Femur (tissue), 1 donor: ENCODE results near the gene CSTPP1.
"Not testable (repeated sequence)": the region's sequence is repeated elsewhere in the genome, so short reads cannot be mapped to it uniquely, and the experiment has no call there.

Source experiments
- DNase-seq: peaks from one replicate; pipeline ENCODE4 v3.0.0-alpha.2; 2017

CSTPP1 gene

DNA sequence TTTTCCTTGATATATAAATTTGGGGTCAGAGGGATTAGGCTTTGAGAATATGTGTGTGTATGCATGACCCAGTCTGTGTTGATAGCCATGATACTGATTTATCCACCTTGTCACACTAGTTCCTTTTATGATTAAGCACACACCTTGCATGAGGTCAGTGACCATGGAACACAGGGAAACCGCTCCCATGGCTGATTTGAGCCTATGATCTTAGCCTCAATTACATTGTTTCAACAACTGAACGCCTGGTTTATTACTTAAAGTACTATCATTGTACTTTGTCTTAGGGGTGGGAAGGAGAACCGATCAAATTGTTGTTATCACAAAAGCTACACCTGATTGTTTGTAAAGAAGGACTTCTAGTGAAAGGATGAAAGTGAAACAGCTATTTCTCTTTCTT lies 169.4 kb downstream of the CSTPP1 start:
- no peak for DNase-seq

DNA sequence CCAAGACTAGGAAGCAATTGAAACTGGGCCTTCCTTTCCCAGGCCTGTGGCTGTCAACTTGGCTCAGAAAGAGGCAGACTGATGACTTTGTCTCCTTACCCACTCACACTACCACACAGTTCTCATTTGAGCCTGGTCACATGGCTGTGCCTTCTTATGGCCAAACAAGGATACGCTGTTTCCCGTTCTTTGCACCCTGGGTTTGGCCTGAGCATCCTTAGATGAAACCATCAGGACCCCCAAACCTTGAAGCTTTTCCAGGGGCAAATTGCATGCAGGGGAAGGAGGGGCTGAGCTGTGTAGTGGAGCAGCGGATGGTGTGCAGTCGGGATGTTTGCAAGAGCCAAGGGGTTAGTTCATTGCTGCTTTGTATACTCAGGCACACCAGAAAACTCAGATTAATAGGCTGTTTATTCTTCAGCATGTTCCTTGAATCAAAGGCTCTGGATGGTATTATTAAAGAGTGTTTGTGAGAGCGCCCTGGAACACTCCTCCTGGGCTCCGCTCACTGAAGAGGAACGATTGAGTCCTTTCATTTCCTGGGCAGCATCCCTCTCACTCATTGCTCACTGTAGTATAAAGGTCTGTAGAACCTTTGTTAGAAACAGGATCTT lies 170.3 kb downstream of the CSTPP1 start:
- no peak for DNase-seq

DNA sequence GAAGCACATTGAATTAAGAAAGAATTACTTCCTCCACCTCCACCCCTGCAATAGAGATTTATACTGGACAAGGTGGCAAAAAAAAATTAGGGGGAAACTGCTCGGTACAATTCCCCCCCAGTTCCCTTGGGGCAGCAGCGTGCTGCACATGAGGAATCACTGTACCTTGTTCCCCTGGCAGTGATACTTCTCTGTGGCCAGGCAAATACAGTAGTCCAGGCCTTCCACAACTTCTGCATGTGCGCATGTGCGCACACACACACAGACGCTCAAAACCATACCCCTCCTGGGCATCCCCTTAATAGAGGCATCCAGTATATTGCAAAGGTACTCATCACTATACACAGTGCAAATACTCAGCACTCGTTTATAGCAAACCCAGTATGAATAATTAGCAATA lies 171.2 kb downstream of the CSTPP1 start:
- no peak for DNase-seq

DNA sequence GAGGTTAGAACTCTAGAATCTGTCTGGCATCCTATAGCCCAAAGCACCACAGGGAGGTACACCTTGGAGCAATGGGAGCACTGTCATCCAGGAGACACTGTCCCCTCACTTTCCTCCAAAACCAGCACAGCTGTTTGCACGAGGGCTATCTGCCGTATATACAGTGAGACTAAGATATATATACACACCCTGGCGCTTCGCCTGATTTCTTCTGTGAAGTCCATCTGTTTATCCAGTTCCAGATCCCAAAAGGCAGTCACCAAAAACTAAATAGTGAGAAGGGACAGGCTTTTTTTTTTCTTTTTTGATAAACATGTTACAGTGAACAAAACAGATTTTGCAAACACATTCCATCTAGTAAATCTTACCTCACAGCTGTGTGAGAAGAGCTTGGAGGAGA lies 171.7 kb downstream of the CSTPP1 start:
- peak; percentile 27 for DNase-seq

DNA sequence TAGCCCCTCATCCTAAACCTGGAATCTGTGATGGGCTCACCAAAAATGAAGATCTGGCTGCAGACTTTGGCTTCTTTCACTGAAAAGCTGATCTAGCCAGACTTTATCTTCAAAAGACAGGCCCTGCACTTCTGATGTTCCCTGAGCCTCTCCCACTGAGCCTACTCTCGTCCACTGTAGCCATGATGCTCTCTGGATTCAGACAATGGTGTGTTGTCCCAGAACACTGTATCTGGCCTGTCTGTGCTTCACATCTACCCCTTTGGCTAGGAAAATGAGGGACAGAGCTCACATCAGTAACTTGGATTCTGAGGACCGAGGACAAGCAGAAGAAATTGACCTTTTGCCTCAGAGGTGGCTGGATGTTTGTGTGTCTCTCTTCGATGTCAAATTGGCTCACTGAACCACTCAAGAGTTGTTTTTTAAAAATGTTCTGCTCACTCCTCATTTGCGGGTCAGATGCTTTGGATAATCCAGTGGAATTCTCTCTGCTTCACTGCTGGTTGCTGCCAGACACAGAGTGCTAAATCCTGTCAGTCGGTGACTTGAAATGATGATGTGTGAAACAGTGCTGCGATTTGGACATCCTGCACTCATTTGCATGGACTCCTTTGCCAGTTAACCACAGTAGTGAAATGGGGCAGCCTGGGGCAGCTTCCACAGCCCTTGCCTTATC lies 172.6 kb downstream of the CSTPP1 start:
- peak; percentile 35 for DNase-seq

DNA sequence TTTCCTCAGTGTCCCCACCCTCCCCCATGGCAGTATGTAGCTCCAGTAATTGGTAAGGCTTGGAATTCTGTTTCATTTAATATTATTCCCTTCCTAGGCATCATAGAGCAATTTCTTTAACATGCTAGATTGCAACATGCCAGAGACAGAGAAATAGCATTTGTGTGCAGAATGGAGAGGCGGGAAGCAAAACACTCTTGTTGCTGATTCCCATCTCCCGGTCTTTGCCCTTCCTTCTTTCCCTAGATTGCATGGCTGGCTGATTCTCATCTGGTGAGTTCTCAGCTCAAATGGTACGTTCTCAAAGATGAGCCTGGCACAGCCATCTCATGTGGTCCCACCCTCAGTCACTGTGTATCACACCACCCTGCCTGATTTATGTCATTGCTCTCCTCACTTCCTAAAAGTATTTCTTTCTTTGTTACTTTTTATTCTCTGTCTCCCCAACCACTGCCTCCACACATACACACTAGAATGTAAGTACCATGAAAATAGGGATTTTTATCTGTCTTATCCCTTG lies 173.2 kb downstream of the CSTPP1 start:
- no peak for DNase-seq

DNA sequence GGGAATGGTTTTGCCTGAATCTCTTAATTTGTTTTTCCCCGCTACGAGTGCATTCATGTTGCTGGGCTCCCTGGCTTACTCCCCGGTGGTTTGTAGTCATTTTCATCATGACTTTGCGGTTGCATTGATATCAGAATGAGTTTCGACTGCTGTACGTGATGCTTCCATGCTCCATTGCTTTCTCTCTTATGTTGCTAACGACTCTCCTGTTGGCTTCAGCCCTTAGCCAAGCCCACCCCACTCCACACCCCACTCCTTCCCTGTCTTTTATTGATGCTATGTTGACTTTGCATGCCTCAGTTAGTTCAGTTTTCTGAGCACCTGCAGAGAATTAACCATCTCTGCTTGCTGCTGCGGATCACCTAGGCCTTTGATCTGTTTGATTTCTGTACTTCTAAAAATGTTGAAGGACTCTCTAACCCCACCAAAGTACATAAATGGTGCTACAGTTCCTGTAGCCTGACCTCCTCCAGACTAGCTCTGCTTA lies 174.8 kb downstream of the CSTPP1 start:
- no peak for DNase-seq

DNA sequence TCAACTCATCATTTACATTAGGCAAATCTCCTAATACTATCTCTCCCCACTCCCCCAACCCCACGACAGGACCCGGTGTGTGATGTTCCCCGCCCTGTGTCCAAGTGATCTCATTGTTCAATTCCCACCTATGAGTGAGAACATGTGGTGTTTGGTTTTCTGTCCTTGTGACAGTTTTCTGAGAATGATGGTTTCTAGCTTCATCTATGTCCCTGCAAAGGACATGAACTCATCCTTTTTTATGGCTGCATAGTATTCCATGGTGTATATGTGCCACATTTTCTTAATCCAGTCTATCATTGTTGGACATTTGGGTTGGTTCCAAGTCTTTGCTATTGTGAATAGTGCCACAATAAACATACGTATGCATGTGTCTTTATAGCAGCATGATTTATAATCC lies 176.4 kb downstream of the CSTPP1 start:
- not testable (repeated sequence) for DNase-seq

DNA sequence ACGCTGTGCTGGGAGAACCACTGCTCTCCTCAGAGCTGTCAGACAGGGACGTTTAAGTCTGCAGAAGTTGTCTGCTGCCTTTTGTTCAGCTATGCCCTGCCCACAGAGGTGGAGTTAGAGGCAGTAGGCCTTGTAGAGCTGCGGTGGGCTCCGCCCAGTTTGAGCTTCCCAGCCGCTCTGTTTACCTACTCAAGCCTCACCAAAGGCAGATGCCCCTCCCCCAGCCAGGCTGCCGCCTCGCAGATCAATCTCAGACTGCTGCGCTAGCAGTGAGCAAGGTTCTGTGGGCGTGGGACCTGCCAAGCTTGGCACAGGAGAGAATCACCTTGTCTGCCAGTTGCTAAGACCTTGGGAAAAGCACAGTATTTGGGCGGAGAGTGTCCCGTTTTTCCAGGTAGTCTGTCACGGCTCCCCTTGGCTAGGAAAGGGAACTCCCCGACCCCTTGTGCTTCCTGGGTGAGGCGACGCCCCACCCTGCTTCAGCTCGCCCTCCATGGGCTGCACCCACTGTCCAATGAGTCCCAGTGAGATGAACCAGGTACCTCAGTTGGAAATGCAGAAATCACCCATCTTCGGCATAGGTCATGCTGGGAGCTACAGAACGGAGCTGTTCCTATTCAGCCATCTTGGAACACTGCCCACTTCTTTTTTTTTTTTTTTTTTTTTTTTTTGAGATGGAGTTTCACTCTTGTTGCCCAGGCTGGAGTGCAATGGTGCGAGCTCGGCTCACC lies 182.6 kb downstream of the CSTPP1 start:
- DNase-seq: not testable (repeated sequence)

DNA sequence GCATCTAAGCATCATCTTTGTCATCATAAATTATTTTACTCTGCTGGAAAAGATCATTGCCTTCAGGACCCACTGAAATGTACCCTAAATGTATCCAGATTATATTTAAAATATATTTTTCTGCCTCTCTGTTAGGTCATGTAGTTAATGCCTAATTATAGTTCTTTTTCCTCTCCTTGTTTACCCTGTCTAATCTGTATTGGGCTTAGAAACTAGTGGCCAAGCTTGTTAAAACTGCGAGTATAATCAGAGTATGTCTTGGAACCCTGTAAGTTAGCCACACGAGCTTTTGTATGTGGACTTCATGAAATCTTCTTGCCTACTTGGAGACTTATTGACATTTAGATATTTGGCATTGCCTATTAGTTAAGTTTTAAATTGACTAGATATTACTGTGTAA lies 184.5 kb downstream of the CSTPP1 start:
- no peak for DNase-seq

DNA sequence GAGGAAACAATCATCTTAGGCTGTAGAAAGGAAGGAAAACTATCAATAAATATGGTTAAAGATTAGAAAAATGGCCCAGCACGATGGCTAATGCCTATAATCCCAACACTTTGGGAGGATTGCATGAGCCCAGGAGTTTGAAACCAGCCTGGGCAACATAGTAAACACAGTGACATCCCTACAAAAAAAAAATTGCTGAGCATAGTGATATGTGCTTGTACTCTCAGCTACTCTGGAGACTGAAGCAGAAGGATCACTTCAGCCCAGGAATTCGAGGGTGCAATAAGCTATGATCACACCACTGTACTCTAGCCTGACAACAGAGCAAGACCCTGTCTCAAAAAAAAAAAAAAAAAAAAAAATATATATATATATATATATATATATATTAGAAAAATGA lies 185.2 kb downstream of the CSTPP1 start:
- DNase-seq: no peak

DNA sequence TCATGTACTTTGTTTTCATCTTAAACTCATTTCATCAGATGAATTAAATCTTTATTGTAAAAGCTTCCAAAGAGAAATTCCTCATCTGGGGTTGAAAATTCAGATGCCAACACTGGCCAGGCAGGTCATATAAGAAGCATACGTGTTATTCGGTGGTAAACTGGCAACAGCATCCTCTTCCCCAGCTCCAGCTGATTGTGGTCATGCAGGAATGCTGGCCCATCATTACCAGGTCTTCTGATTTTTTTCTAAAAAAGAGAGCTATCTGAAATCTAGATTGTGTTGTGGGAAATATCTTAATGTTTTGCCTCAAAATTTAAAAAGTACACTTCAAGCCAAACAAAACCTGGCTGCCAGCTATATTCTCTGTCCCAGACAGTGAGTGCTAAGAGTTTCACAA lies 186.5 kb downstream of the CSTPP1 start:
- DNase-seq: no peak

DNA sequence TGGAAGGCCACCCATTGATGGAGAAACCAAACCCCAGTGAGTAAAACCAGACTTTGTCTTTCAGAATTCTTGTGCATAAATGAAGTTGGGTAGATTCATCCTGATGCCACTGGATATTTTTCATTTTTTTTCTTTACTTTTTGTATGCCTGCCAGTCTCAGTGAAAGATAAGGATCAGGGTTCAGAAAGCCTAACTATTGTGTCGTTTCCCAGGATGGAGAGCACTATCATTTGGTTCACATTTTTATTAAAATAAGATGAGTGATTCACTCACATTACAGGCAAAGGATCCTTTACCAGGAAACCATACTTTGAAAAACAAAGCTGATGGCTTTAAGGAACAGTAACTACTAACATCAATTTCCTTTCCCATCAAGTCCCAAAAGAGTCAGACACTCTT lies 188.1 kb downstream of the CSTPP1 start:
- DNase-seq: no peak

DNA sequence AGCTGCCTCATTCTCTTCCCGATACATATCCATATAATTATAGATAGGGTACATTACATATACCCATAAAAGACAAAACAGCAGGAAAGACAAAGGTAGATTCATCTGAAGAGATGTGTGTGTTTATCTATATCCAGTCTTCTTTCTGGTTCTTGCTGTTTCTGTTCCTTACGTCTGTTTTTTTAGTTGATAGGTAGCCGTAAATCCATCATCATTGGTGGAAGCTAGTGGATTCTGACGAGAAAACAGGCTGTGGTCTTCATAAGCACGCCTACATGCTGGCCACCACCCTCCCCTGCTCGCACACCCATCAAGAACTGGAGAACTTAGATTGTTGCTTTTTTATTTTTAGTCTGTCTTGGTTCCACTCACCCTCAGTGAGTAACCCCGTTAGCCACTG lies 188.5 kb downstream of the CSTPP1 start:
- DNase-seq: no peak

DNA sequence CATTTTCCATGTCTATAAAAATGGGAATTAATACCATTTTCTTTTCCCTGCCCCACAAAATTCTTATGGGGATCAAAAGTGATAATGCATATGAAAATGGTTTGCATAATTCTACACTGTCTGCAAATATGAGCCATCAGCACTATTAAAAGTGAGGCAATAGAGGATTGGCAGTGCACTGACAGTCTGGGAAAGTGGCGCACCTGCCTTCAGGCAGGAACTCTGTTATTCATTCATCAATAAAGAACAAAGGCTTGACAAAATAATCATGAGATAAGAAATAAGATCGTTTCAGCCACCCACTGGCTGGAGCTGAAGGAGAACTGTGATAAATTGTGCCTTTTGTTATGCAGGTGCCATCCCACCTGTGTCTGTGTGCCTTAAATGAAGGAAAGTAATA lies 190.7 kb downstream of the CSTPP1 start:
- DNase-seq: no peak

DNA sequence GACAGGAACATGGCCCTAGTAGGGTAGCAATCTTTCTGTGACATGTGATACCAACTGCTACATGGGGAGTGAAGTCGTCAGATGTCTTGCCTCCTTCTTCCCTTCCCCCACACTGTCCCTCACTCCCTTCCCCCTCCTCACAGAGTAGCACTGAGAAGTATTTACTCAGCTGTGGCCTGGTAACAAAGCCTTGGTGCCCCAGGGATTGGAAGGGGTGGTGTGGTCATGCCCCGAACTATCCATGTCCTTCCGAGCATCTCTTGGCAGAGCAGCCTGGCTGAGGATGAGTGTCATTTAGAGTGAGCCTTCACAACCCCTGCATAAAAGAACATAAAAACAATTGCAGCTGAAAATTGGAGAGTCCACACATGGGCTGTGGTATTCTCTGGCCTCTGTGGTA lies 194.0 kb downstream of the CSTPP1 start:
- peak; percentile 58 for DNase-seq

DNA sequence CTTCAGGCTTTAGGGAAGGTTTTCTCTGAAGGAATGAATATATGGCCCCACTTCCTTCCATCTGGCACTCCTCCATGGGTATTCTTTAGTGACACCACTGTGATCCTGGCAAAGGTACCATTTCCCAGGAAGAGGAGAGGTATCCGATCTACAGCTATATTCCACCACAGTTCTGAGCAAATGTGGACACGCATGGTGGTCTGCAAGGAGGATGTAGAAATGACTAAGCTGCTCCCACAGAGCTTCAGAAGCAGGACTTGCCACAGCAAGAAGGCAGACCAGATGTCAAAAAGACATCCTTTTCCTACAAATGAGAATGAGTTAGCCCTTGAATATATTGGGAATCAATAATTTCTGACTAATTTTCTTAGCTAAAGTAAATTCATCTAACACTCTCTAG lies 194.6 kb downstream of the CSTPP1 start:
- no peak for DNase-seq

DNA sequence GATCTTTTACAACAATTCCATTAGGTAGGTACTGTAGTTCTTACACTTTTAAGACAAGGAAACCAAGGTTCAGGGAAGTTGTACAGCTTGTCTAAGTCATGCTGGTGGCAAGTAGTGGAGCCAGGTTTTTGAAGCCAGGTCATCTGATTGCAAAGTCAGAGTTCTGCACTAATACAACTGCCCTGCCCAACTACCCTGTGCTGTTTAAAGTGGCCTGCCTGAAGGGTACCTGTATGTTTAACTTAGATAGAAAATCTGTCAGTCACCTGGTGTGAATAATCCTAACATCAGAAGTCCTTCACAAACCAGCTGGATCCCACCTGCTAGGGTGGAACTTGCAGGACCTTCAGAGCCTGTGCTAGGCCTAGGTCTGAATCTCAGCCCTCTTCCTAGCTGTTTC lies 195.9 kb downstream of the CSTPP1 start:
- no peak for DNase-seq

DNA sequence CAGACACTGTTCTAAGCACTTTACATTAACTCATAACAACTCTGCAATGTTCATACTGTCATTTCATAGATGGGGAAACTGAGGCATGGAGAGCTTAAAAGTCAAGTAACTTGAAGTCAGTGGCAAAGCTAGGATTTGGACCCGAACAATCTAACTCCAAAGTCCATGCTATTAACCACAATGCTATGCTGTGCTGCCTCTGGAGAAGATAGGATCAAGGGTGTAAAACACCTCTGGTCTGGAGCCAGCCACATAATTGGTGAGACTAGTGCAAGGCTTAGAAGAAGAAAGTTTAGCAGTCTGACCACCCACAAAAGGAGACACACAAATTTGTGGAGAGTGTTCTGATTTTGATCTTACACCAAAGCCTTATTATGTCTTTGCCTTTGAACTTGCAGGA lies 196.4 kb downstream of the CSTPP1 start:
- DNase-seq: no peak

DNA sequence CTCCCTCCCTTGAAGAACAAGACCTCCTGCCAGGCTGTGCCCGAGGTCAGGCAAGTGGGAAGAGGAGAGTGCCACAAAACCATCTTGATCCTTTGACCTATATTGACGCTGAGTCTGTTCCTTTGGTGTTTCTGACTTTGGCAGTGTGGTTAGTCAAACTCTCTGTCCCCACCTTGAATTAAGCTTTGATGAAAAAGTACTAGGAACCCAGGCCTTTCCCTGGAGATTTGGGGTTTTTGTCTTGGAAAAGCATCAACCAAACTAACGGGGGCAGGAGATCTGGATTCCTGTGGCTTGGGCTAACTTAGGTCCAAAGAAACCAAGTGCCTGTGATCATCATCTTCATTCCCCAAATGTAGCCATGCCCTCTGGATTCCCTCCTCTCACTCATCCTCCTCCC lies 199.8 kb downstream of the CSTPP1 start:
- no peak for DNase-seq

DNA sequence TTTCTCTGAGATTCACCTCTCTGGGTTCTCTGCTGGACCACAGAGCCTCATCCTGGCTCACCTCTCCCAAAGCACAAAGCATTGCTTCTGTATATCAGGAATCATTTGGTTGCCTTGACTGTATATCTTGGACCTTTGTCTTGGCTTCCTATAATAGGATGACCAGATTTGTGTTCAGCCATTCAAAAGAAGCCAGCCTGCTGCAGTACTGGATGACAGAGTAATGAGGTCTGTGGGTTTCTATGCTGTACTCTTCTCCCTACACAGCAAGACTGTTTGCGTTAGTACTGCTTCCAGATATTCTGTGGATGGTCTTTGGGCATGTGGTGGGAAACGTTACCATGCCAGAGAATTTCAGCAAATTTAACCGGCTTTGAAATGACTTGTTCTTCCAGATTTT lies 200.4 kb downstream of the CSTPP1 start:
- DNase-seq: no peak

DNA sequence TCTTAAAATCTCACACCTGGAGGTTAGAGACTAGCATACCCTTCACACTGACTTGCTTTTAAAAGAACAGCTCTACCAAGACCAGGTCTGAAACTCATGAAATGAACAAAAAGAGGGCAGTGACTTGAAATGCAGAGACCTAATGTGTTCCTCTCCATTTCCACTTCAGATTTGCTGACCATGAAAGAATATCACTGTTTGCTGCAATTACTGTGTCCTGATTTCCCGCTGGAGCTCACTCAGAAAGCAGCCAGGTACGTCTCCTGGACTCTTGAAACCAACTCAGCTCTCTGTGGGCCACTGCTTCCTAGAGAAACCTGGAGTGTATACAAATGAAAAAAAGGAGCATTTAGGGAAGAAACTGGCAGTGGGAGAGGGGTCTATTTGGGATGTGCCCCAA lies 200.9 kb downstream of the CSTPP1 start:
- DNase-seq: peak; percentile 8

DNA sequence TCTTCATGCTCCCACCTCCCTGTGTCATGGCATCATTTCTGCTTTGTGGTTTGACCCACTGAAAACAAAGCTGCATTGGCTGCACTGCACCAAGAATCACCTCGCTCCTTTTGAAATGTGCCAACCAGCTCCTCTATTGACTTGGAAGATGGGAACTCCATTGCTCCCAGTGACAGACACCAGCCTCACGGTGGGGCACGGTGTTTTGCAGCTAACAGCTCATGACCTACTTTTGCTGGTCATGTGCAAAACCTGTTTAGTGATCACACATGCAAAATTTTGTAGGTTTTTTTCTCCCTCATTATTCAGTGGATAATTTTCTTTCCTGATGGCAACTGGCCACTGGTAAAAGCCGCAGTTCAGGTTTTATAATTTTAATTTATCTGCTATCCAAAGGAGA lies 203.3 kb downstream of the CSTPP1 start:
- no peak for DNase-seq

DNA sequence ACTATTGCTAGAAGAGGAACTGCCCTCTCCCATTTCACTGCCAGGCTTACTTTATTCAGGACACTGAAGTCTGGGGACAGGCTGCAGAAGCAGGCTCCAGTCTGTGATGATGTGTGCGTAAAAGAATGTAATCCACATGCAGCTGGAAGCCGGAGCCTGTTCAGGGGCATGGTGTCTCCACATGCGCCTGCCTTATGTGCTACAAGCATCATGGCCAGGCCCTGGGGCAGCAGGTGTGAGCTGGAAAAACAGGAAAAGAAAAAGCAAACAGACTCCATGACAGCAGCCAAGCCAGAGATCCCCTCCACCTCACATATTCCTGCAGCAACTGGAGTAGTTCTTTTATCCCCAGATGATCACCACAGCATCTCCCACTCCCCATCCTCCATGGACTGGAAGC lies 206.8 kb downstream of the CSTPP1 start:
- peak; percentile 80 for DNase-seq
